ENCODE results near the gene GTPBP1.

GTPBP1 gene
- 95.0 to 231 (median 101) reads per million in 3 experiments for total RNA-seq

DNA sequence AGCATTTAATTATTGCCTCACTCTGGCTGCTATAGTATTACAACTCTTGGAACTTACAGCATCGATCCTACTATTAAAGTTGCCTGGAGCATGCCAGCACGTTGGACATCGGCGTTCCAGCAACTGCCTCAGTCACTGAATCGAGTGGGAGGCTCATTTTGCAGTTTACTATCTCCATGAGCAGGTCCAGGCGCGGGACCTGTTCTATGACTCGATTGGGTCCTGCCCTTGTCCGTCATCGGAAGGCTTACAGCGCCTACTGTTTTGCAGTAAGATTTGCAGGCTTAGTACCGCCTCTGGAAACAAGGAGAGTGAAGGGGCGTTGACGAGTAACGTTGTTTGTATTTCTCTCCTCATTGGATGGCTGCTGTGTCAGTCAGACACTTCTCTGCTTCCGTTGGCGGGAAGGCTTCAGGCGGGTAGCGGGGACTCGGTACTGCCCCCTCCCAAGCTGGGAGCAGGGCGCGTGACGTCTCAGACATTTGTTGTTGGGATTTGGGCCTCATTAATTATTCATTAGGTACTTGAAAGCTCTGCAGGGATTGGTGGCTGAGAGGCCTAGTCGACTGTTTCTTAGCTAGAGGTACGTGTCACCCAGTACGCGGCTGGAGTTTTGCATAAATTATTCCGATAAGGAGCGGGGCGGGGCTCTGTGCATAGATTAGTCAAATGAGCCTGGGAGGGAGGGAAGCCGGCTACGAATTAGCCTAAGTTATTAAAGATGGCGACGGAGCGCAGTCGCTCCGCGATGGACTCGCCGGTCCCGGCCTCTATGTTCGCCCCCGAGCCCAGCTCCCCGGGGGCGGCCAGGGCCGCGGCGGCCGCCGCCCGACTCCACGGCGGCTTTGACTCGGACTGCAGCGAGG is at the start of gene GTPBP1:
Gene GTPBP1, plus strand, starts transcription at position 710 of the 866 bp plus-strand sequence. Its CDS starts 12 bp downstream, at position 722.
- peak; percentile 99 for DNase-seq

DNA sequence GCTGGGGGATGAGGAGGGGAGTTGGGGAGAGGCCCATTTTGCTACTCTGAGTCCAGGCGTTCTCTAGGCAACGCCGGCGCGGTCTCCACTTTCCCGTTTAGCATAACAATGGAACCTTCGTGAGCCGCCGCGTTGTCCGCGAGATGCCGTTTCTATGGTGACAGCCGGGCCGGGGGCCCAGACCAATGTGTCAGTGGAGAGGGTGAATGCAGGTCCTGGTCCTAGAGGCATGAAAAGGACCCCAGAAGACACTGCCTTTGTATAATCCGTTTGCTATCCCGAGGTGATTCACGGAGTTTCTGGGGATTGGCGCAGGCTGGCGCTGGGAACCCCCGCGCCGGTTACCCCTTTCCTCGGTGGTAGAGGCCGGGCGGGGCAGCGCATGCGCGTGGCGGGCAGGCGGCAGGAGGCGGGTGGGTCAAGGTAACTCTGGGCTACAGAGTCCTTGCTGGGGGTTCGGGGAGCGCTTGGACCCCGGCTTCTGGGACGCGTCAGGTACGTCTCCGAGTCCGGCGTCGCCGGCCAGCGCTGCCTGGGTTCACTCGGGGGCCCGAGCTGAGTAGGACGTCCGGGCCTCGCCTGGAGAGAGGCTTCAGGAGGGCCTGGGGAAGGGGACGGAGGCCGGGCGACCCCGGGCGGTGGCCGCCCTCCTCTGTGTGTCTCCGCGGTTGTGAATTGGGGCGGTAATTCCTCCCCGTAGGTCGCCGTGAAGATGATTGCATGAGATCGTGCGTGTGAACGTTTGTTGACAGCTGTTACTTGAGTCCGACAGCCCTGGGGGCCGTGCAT is 49.3 kb upstream of the GTPBP1 start, which contains the start of the genes CBY1 and FAM227A:
Gene CBY1, plus strand, starts transcription at position 383 of the 789 bp plus-strand sequence. CDS start 11,417 bp downstream, outside the sequence.
Gene FAM227A, minus strand, starts transcription at position 137 of the 789 bp plus-strand sequence. CDS start 6,224 bp downstream, outside the sequence.
- peak; percentile 82 for DNase-seq

DNA sequence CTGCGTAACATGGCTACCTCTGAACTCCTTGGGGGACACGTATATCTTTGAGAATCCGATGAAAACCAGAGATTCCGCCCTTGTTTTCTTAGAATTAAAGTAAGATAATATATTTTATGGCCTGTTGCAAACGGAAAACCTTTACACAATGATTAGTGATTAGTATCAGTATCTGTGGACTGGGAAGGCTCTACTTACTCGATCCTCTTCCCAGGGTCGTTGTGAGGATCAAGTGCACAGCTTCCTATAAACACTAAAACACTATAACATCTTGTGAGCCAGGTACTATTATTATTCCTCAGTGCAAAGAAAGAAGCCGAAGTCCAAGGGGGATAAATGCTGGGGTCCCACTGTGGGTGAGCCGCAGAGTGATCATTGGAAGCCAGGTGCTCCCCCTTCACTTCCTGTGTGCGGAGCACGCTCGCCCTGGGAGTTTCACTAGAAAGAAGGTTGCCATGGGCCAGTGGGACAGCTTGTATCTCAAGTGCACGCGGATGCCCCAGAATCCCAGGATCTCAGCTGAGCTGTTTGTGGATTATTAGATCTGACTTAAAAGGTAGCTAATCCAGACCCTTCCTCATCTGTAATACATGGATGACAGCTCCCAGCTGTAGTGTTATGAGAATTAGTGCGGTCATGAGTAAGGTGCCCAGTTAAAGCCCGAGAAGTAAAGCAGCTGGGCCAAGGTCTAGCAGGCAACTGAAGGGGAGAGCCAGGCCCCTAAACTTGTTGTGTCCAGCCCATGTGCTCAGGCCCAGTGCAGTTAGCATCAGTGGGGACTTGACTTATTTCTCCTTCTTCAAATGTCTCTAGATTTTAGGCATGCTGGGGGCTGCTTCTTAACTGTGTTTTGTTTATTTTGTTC is 48.5 kb upstream of the GTPBP1 start:
- peak; percentile 27 for DNase-seq

DNA sequence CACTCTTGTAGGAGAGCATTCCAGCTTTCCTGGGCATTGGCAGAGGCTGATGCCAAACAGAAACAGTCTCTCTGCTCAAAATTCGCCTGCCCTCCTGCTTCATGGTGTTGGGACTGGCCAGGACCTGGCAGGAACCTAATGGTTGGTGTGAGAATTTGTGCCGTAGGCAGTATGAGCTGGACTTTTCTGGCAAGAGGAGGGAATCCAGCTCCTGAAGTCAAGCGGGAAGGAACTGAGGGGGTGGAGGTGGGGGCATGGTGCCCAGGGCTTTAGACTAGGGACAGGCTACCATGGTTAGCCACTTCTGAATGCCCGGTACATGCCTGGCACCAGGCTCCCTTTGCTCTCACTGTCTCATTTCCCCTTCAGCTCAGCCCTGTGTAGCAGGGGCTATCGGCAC is 30.9 kb upstream of the GTPBP1 start:
- DNase-seq = no peak

DNA sequence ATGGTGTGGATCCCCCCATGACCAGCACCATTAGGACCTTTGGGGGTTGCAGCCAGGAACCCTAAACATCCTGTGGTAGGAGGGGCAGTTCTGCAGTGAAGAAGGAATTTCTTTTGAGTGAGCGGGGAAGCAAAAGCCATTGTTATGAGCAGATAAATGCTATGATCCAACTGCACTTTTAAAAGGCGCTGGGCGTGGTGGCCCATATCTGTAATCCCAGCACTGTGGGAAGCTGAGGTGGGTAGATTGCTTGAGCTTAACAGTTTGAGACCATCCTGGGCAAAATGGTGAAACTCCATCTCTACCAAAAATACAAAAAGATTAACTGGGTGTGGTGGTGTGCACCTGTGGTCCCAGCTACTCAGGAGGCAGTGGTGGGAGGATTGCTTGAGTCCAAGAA is 29.9 kb upstream of the GTPBP1 start:
- DNase-seq = no peak

DNA sequence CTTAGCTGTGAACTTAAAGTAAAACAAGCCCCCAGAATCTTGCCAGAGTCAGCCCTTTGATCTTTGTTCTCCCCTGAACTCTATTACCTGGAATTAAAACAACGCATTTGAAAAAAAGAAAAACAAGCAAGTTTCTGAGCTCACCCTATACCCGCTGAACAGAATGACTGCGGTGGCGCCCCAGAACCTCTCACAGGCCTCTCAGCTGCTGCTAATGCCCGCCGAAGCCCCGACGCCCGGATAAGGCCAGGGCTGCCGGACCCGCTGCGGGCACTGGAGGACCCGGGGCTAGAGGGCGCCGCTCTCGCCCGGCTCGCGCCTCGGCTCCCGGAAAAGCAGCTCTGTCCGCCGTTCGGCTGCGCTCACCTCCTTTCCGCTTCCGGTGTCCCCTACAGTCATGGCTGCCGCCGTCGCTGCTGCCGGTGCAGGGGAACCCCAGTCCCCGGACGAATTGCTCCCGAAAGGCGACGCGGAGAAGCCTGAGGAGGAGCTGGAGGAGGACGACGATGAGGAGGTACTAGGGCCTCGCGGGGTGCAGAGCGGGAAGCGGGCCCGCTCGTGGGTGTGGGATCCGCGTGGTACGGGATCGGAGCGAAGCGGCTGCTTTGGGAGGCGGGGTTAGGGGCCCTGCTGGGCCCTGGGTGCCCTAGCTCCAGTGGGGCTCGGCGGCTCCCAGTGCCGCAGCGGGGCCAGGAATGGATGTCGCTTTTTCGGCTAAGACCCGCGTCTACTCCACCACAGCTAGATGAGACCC is 24.0 kb upstream of the GTPBP1 start, which contains the start of gene TOMM22:
Gene TOMM22, plus strand, starts transcription at position 376 of the 754 bp plus-strand sequence. Its CDS starts 22 bp downstream, at position 398.
- DNase-seq = peak; percentile 81

DNA sequence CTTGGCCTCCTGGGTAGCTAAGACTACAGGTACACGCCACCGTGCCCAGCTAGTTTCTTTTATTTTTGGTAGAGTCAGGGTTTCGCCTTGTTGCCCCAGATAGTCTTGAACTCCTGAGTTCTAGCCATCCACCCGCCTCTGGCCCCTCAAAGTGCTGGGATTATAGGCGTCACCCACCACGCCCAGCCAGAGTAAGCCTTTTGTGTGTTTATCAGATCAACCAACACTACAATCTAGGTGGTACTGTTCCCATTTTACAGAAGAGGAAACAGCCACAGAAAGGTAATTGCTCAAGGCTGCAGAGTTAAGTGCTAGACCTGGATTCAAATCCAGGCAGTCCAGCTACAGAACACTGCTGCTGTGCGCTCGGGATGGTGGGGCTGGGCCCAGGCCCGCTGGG is 20.8 kb upstream of the GTPBP1 start:
- no peak for DNase-seq

DNA sequence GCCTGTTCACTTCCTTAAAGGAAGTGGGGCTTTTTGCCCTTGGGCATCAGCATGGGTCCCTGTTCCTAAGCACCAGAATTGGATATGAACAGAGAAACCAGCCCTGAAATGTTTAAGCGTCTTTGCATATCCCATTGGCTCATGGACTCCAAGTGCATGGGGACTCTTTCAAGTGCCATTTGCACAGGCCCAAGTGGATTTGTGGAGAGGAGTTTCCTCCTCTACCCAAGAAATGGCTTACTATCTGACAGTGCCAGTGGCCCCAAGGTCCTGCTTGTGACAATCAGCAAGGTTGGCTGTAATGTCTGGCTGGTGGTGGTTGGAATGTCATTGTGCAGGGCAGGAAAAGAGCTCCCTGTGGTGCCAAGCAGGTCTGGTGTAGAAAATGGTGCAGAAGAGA is 20.0 kb upstream of the GTPBP1 start:
- no peak for DNase-seq

DNA sequence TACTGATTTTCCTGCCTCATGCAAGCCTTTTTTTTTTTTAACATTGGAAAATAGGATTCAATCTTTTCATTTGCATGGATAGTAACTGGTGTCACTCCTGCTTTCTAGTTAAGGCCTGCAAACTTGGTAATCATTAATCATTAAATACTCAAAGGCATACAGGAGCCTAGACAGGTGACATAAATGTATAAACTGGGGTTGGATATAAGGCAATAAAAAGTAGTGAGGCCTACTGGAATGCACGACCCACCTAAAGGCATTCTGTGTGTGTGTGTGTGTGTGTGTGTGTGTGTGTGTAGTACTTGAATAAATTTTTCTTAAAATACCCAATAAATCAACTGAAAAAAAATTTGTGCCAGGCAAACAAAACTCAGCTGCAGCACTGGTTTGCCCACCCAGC is 16.1 kb upstream of the GTPBP1 start:
- no peak for DNase-seq

DNA sequence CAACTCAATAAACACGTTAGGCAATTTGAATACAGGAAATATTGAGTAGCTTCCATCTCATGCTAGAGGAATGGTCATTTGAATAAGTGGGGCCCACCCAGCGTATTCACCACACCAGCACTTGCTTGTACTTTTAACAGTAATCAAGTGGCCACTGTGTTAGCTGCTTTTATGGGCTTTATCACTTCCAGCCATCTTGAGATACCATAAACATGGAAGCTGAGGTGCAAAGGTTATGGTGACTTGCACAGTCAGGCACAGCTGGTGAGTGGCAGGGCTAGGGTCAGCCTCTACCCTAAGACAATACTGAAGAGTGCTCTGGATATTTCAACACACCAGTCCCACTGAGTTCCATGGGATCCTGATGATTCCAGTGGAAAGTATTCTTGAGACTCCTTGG is 11.7 kb upstream of the GTPBP1 start:
- DNase-seq = no peak

DNA sequence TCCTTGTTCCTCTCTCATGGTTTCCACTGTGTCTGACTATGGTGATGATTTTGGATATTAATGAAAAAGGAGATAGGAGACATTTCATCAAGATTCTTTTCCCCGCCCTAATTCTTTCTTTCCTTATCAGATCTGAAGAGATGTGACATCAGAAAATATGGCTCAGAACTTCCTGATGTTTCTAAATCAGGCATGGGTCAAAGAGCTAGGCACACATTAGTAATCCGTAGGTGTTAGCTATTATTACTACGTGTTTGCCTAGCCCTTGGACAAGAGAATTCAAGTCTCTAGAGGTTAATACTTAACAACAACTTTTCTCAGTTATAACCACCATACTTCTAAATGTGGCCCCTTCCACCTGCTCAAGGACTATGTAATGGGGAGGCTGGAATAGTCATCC is 10.8 kb upstream of the GTPBP1 start:
- no peak for DNase-seq

DNA sequence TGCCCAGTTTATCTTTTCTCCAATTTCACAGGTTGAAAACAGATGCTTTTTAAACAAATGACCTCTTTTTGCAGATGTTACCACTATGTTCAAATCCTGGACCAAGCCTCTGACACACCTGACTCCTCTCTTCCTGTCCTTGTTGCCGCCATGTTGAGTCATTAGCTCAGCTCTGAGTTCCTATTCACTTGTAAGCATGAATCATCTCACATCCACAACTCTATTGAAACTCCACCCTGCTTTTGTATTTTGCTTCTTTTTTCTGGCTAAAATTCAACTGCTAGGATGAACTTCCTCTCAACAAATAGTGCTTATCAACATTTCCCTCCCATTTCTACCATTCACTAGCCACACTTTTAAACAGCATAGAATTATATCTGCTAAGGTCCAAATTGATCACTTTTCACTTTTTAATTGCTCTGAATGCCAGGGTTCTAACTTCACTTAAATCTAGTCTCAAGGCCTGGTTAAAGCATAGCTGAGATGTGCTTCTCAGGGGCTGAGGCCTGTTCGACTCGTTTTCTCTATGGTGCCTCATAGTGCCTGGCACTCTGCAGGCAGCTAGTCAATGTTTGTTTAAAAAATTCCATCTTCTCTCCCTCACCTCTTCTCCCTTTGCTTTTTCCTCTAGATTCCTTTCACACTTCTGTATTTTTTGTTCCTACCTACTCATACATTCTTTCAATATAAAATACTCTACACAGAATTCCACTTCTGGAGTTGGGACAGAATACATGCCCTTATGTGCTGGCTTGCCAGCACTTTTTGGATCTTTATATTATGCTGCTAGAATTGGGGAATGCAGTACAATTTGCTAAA is 8.9 kb upstream of the GTPBP1 start:
- peak; percentile 15 for DNase-seq

DNA sequence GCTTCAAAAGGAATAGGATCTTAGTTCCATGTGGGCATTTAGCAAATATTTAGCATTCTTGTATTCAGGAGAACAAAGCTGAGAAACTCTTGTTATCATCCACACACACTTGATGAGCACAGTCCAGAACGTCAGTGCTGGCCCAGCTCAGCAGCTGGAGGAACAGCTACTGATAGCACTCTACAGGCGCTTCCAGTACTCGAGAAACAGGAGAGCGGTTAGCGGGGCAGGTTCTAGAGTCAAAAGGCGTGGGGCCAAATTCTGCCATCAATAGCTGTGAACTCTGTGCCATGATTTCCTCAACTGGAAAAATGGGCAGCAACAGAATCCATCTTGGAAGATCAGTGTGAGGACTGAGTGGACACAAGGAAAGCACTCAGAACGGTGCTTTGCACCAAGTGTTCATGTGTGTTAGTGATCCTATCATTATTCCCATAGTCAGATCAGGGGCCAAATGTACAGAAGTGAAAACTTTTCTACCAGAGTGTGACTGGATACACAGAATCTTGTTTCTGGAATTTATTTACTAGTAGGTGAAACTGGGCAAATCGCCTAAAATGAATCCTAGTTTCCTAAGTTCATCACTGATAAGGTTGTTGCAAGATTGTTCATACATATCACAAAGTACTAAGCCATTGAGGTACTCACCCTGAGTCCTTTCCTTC is 8.2 kb upstream of the GTPBP1 start:
- DNase-seq = no peak

DNA sequence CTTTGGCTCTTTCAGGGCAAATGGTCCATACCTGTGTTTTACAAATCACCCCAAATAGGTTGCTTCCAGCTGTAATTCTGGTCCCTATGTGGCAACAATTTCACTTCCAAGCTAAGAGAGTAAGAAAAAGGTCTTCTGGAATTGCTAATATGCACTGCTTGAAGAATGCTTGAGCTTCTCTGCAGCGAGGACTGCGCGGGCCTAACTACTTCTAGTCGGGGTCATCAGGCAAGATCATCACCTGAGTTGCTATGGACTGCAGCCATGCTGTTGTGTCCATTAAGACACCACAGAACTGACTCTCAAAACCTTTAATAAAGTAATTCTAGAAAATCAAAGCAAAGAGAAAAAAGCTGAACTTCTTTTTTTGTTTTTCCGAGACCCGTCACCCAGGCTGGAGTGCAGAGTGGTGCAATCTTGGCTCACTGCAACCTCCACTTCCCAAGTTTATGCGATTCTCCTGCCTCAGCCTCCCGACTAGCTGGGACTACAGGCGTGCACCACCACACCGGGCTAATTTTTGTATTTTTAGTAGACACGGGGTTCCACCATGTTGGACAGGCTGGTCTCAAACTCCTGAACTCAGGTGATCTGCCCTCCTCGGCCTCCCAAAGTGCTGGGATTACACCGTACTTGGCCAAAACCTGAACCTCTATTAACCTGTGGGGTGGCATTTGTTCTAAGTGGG is 7.2 kb upstream of the GTPBP1 start:
- no peak for DNase-seq

DNA sequence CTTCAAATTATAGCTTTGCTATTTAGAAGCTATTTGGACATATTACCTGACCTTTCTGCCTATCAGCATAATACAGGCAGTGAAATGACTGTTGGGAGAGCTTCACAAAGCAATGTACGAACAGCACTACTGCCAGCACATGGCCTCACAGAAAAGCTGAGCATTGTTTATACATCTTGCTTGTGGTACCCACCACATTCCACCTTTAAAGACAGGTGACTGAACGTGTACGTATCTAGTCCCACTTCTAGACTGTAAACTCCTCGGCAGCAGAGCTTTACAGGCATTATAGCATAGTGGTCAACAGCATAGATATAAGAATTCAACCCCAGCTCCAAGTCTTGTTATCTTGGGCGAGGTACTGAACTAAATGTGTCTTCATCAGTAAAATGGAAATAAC is 6.6 kb upstream of the GTPBP1 start:
- DNase-seq = no peak

DNA sequence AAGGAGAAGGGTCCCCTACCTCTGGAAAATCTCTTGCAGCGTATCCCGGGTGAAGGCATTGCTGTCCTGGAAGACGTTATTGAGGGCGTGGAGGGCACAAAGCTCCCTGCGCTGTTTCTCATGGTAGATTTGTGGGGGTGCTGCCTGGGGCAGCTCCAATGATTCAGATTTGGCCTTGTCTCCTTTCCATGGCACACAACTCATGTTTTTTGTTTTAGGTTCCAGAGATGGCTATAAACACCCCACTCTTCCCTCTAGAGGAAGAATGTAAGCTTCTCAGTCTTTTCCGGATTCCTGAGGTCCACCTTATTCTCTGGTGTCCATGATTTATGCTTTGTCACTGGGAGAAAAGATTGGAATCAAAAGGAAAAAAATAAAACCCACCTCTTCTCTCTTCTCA is 6.0 kb upstream of the GTPBP1 start:
- DNase-seq = no peak

DNA sequence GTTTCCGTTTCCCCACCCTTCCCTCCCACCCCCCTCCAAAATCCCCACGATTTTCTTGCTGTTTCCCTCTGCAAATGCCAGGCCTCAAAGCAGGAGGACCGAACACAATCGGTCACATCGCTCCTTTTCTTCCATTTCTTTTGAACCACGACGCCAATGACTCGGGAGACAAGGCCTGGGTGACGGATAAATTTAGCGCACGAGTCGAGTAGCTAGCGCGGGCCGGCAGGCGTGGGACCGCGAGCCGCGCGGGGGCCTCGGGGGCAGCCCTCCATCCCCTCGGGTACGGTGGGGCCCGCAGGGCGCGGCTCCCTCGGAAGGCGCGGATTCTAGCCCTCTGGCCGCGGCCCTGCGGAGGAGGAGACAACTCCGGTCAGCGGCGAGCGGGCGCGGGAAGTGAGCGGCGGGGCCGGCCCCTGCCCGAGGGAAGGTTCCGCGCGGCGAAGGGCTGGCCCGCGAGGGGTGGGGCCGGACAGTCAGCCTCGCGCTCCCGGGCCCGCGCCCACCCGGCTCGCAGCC is 5.4 kb upstream of the GTPBP1 start:
- DNase-seq = no peak

DNA sequence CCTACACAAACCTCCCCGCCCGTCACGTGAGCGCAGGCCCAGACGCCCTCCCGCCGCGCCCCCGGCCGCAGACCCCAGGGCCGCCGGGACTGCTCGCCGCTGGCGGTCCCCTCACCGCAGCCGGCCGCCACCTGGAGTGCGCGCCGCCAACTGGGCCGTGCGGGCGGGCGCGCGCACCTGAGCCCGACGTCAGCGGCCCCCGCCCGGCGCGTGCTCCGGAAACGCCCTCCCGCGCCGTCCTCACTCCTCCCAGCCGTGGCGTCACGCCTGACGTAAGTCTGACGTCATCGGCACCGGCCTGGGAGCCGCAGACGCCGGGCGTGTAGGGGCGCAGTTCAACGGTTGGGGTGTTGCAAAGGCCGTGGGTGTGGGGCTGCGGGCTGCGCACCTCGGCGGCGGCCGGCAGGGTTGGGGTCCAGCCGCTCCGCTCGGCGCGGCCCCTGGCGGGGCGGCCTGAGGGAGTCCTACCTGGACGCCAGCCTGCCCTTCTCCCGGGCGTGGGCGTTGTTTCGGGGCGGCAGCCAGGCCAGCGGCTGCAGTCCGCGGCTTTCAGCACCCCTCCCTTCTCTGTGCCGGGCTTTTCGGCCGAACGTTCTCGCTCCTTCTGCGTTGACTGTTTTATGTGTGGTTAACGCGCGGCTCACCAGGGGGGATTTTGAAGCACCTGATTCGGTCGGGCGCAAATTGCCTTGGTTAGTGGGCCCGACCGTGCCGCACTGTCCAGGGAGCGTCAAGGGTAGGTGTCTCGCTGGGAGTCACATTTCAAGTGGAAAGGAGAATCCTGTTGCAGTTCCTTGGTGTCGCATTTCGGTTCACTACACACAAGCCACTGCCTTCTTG is 4.7 kb upstream of the GTPBP1 start, which contains the start of gene JOSD1:
Gene JOSD1, minus strand, starts transcription at position 155 of the 840 bp plus-strand sequence. CDS start 956 bp downstream, outside the sequence.
- DNase-seq = peak; percentile 99
